Measurements from ENCODE around the gene GABRG3.

The GABRG3 gene

GRCh38 chr15:27414168-27414870 lies 443.3 kb downstream of the GABRG3 start:
- DNase-seq (ENCODE audit: low read depth): no peak

- DNase-seq (ENCODE audit: low read depth): no peak
Measured at GRCh38 chr15:27418726-27419125, 447.7 kb downstream of the GABRG3 start.

- DNase-seq (ENCODE audit: low read depth): no peak
Measured at GRCh38 chr15:27422997-27423396, 452.0 kb downstream of the GABRG3 start.

GRCh38 chr15:27426805-27427204 lies 455.8 kb downstream of the GABRG3 start:
- no peak for DNase-seq (ENCODE audit: low read depth)

- DNase-seq (ENCODE audit: low read depth): no peak
Measured at GRCh38 chr15:27427276-27427675, 456.3 kb downstream of the GABRG3 start.

- no peak for DNase-seq (ENCODE audit: low read depth)
Measured at GRCh38 chr15:27428151-27428550, 457.2 kb downstream of the GABRG3 start.

- no peak for DNase-seq (ENCODE audit: low read depth)
Measured at GRCh38 chr15:27429577-27429976, 458.6 kb downstream of the GABRG3 start.

GRCh38 chr15:27433604-27434003 lies 462.6 kb downstream of the GABRG3 start:
- DNase-seq (ENCODE audit: low read depth): no peak

- no peak for DNase-seq (ENCODE audit: low read depth)
Measured at GRCh38 chr15:27438403-27439375, 467.7 kb downstream of the GABRG3 start.

- no peak for DNase-seq (ENCODE audit: low read depth)
Measured at GRCh38 chr15:27441120-27441519, 470.1 kb downstream of the GABRG3 start.

- DNase-seq (ENCODE audit: low read depth): no peak
Measured at GRCh38 chr15:27448234-27448633, 477.3 kb downstream of the GABRG3 start.

- no peak for DNase-seq (ENCODE audit: low read depth)
Measured at GRCh38 chr15:27448986-27449385, 478.0 kb downstream of the GABRG3 start.

GRCh38 chr15:27449941-27450340 lies 479.0 kb downstream of the GABRG3 start:
- no peak for DNase-seq (ENCODE audit: low read depth)

GRCh38 chr15:27454281-27455075 lies 483.5 kb downstream of the GABRG3 start:
- DNase-seq (ENCODE audit: low read depth): no peak

- DNase-seq (ENCODE audit: low read depth): no peak
Measured at GRCh38 chr15:27456807-27457206, 485.8 kb downstream of the GABRG3 start.

GRCh38 chr15:27457766-27458165 lies 486.8 kb downstream of the GABRG3 start:
- no peak for DNase-seq (ENCODE audit: low read depth)

GRCh38 chr15:27458345-27459084 lies 487.5 kb downstream of the GABRG3 start:
- DNase-seq (ENCODE audit: low read depth): no peak

GRCh38 chr15:27459836-27460235 lies 488.9 kb downstream of the GABRG3 start:
- no peak for DNase-seq (ENCODE audit: low read depth)

GRCh38 chr15:27461181-27461580 lies 490.2 kb downstream of the GABRG3 start:
- DNase-seq (ENCODE audit: low read depth): no peak

- DNase-seq (ENCODE audit: low read depth): no peak
Measured at GRCh38 chr15:27463525-27464088, 492.6 kb downstream of the GABRG3 start.

GRCh38 chr15:27464941-27465612 lies 494.1 kb downstream of the GABRG3 start:
- no peak for DNase-seq (ENCODE audit: low read depth)
